A673 (cell line): ENCODE measurements around the gene BOLA3. TPM values are rescaled to one million over a fixed set of nuclear protein-coding genes. Genes with fewer than 3 reads are reported as not detected.

Experiments
- BruUV-seq: library from RNA; stranded (reverse); fragments of 400-500 nt; replicated peaks from 2 replicates; lab custom pipeline; 2021; lab: Mats Ljungman, UMichigan
- CTCF ChIA-PET: fragments of 300-600 bp; sonication (Branson Sonifier 250); formaldehyde crosslinking; loops from one replicate; lab custom pipeline; 2022; ENCODE audit warnings: antibody characterized with exemption; lab: Charles Lee
- POLR2A ChIA-PET: fragments of 300-600 bp; sonication (Branson Sonifier 250); formaldehyde crosslinking; loops from one replicate; lab custom pipeline; 2022; ENCODE audit warnings: antibody characterized with exemption; ENCODE audit not compliant: low non-redundant PET; lab: Charles Lee
- DNase-seq: peaks from one replicate; pipeline ENCODE4 v3.0.0-alpha.2; 2015; ENCODE audit warnings: low spot score
- H3K27ac ChIP-seq: fragments of 200-600 bp; sonication (generic); 2 replicates; pipeline ENCODE4 v1.5.1; 2016; ENCODE audit warnings: mixed run types, low read depth, mild to moderate bottlenecking, mixed read lengths, antibody characterized with exemption, low read length; ENCODE audit not compliant: poor library complexity, severe bottlenecking
- H3K27me3 ChIP-seq: fragments of 200-600 bp; sonication (generic); replicated peaks from 2 replicates; pipeline ENCODE4 v1.6.1; 2017; ENCODE audit warnings: mixed run types, low read depth, mild to moderate bottlenecking, mixed read lengths, antibody characterized with exemption, low read length; ENCODE audit not compliant: insufficient read depth, poor library complexity
- H3K36me3 ChIP-seq: fragments of 200-600 bp; sonication (generic); 2 replicates; pipeline ENCODE4 v1.6.1; 2016; ENCODE audit warnings: mixed run types, mild to moderate bottlenecking, mixed read lengths, antibody characterized with exemption, low read length; ENCODE audit not compliant: insufficient read depth, poor library complexity, severe bottlenecking
- H3K4me1 ChIP-seq: fragments of 200-600 bp; sonication (generic); 2 replicates; pipeline ENCODE4 v1.6.1; 2017; ENCODE audit warnings: mixed run types, mild to moderate bottlenecking, mixed read lengths, antibody characterized with exemption, low read length; ENCODE audit not compliant: insufficient read depth, poor library complexity, severe bottlenecking
- H3K4me3 ChIP-seq: fragments of 200-600 bp; sonication (generic); 2 replicates; pipeline ENCODE4 v1.5.1; 2016; ENCODE audit warnings: low read depth, mixed run types, mild to moderate bottlenecking, mixed read lengths, low read length; ENCODE audit not compliant: poor library complexity, severe bottlenecking
- H3K9me3 ChIP-seq: fragments of 200-600 bp; sonication (generic); 2 replicates; pipeline ENCODE4 v1.6.1; 2016; ENCODE audit warnings: mixed run types, low read depth, mild to moderate bottlenecking, mixed read lengths, antibody characterized with exemption, low read length; ENCODE audit not compliant: poor library complexity, severe bottlenecking
- CTCF ChIP-seq: fragments of 300-800, 200-600 bp; sonication (generic); conservative IDR thresholded peaks from 2 replicates; pipeline ENCODE4 v1.5.1; 2017; ENCODE audit warnings: low read depth, mild to moderate bottlenecking, antibody characterized with exemption, low read length, moderate library complexity, mixed read lengths
- EZH2 ChIP-seq: fragments of 200-600 bp; sonication (generic); IDR thresholded peaks from 2 replicates; pipeline ENCODE4 v1.6.1; 2017; ENCODE audit warnings: borderline replicate concordance, low read depth, mild to moderate bottlenecking, mixed read lengths, antibody characterized with exemption, low read length; ENCODE audit not compliant: poor library complexity, severe bottlenecking
- intact Hi-C: fragments of 100-400 bp; cut with micrococcal nuclease; formaldehyde crosslinking; loops from one replicate; pipeline ENCODE4 v1.10.0; 2022; ENCODE audit not compliant: unreplicated experiment
- total RNA-seq: library from RNA; stranded (reverse); gene quantifications from 2 replicates; pipeline ENCODE4 v1.2.3, GENCODE V29; 2021

The BOLA3 gene
- total RNA-seq, 1 experiment from 2014 or later = 55.9 TPM

- DNase-seq = peak; percentile 92
Measured at GRCh38 chr2:74119912-74120825, 27.5 kb downstream of the BOLA3 start.

DNA sequence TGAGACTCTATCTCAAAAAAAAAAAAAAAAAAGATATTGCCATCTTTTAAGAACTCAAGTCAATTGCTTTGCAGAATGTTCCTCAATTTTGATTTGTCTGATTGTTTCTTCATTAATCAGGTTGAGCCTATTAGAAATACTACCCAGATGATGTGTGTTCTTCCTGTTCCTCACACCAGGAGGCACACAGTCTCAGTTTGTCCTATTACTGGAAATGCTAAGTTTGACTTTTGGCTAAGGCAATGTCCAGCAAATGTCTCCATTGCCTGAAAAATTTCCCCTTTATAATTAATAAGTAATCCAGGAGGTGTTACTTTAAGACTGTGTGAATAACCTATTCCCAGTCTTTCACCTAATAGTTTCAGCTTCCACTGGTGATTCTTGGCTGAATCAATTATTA is 28.4 kb downstream of the BOLA3 start:
- intact Hi-C loops = no loop called here
- H3K36me3 ChIP-seq = no peaks in the 10 kb centered on the region
- ChIA-PET CTCF (no interaction called here), POLR2A (no interaction called here)
- no TSS peak for BruUV-seq
- no peaks in the 10 kb centered on the region for H3K27me3 ChIP-seq
- DNase-seq = peak; percentile 22
- H3K27ac ChIP-seq = no peak overlapping the region
- H3K4me3 ChIP-seq = peak overlapping the region; percentile 64
- 0 out of 2 replicates have a peak, but pooled peaks have one; percentile 9 for TF ChIP-seq CTCF
- no peak for TF ChIP-seq EZH2
- no peaks in the 10 kb centered on the region for H3K9me3 ChIP-seq
- H3K4me1 ChIP-seq = peaks cover 8% of the 10 kb centered on the region

More at GRCh38 chr2:74119912-74120825, 27.5 kb downstream of the BOLA3 start:
- Histone ChIP-seq H3K27me3 (no peaks in the 10 kb centered on the region), H3K36me3 (no peaks in the 10 kb centered on the region), H3K4me1 (peaks cover 8% of the 10 kb centered on the region), H3K27ac (peak overlapping the region; percentile 95), H3K9me3 (no peaks in the 10 kb centered on the region), H3K4me3 (peak overlapping the region; percentile 64)
- no TSS peak for BruUV-seq
- intact Hi-C loops = loop anchor here (5.0 kb wide), 1 partner anchor 193 kb away; the partner anchor contains the start of gene DGUOK
- peak; percentile 71 for TF ChIP-seq CTCF
- TF ChIP-seq EZH2 = no peak
- CTCF ChIA-PET = interaction anchor here (0.6 to 1.0 kb wide), 3 partner anchors 10 to 611 kb away, joined by 3 to 5 read pairs (median 4); no protein-coding TSS in a partner anchor
- POLR2A ChIA-PET = interaction anchor here (0.6 to 0.7 kb wide), 4 partner anchors 23 to 1848 kb away, joined by 3 to 17 read pairs (median 4); no protein-coding TSS in a partner anchor

GRCh38 chr2:74111380-74111779 is 36.3 kb downstream of the BOLA3 start:
- Histone ChIP-seq H3K4me3 (no peak overlapping the region), H3K4me1 (no peaks in the 10 kb centered on the region), H3K27ac (no peak overlapping the region), H3K36me3 (no peaks in the 10 kb centered on the region), H3K9me3 (no peaks in the 10 kb centered on the region), H3K27me3 (no peaks in the 10 kb centered on the region)
- TF ChIP-seq CTCF (no peak), EZH2 (no peak)
- intact Hi-C loops = no loop called here
- BruUV-seq = no TSS peak
- POLR2A ChIA-PET = no interaction called here
- CTCF ChIA-PET = interaction anchor here (0.6 kb wide), 1 partner anchor 38 kb away, joined by 4 read pairs; no protein-coding TSS in a partner anchor
- DNase-seq = no peak
